ENCODE measurements around the gene LRMDA. TPM values are rescaled to one million over a fixed set of nuclear protein-coding genes. Genes with fewer than 3 reads are reported as not detected.

LRMDA gene
- total and polyA plus RNA-seq, 2 donors: 7.9 to 17.7 TPM

- peaks cover 5% of the 10 kb centered on the region for H3K4me1 ChIP-seq (ENCODE audit: insufficient read depth)
- no peaks in the 10 kb centered on the region for H3K36me3 ChIP-seq (ENCODE audit: insufficient read depth)
- H3K4me3 ChIP-seq (ENCODE audit: low read depth, low read length): no peak overlapping the region
- H3K27ac ChIP-seq (ENCODE audit: low read depth): no peak overlapping the region
- DNase-seq (ENCODE audit: extremely low spot score): no peak
Observed at GRCh38 chr10:75474106-75474505, 42.7 kb downstream of the LRMDA start.

GRCh38 chr10:75475460-75476182, 44.2 kb downstream of the LRMDA start:
- peak; percentile 59 for DNase-seq (ENCODE audit: extremely low spot score)
- WGBS: 82% methylated on average over 7 of the region's 7 CpGs
- no peak overlapping the region for H3K4me3 ChIP-seq (ENCODE audit: low read depth, low read length)
- H3K4me1 ChIP-seq (ENCODE audit: insufficient read depth): peaks cover 1% of the 10 kb centered on the region
- H3K27ac ChIP-seq (ENCODE audit: low read depth): no peak overlapping the region
- no peaks in the 10 kb centered on the region for H3K36me3 ChIP-seq (ENCODE audit: insufficient read depth)

- no peak overlapping the region for H3K27ac ChIP-seq (ENCODE audit: low read depth)
- DNase-seq (ENCODE audit: extremely low spot score): no peak
Observed at GRCh38 chr10:75476569-75476968, 45.1 kb downstream of the LRMDA start.

GRCh38 chr10:75476985-75477384, 45.6 kb downstream of the LRMDA start:
- no peak overlapping the region for H3K27ac ChIP-seq (ENCODE audit: low read depth)
- no peak overlapping the region for H3K4me3 ChIP-seq (ENCODE audit: low read depth, low read length)
- no peaks in the 10 kb centered on the region for H3K36me3 ChIP-seq (ENCODE audit: insufficient read depth)
- WGBS: over 99% methylated on average over 3 of the region's 3 CpGs
- no peak for DNase-seq (ENCODE audit: extremely low spot score)
- H3K4me1 ChIP-seq (ENCODE audit: insufficient read depth): peaks cover 1% of the 10 kb centered on the region

More at GRCh38 chr10:75476569-75476968, 45.1 kb downstream of the LRMDA start:
- H3K4me1 ChIP-seq (ENCODE audit: insufficient read depth): peaks cover 1% of the 10 kb centered on the region
- no peak overlapping the region for H3K4me3 ChIP-seq (ENCODE audit: low read depth, low read length)
- no peaks in the 10 kb centered on the region for H3K36me3 ChIP-seq (ENCODE audit: insufficient read depth)

GRCh38 chr10:75477680-75478079, 46.3 kb downstream of the LRMDA start:
- Histone ChIP-seq H3K4me3 (ENCODE audit: low read depth, low read length) (no peak overlapping the region), H3K4me1 (ENCODE audit: insufficient read depth) (peaks cover under 1% of the 10 kb centered on the region), H3K36me3 (ENCODE audit: insufficient read depth) (no peaks in the 10 kb centered on the region), H3K27ac (ENCODE audit: low read depth) (no peak overlapping the region)
- 91% methylated on average over 4 of the region's 4 CpGs for WGBS
- no peak for DNase-seq (ENCODE audit: extremely low spot score)

GRCh38 chr10:75480374-75480773, 49.0 kb downstream of the LRMDA start:
- no peak overlapping the region for H3K4me3 ChIP-seq (ENCODE audit: low read depth, low read length)
- no peak for DNase-seq (ENCODE audit: extremely low spot score)
- no peak overlapping the region for H3K27ac ChIP-seq (ENCODE audit: low read depth)
- WGBS: 97% methylated on average over 3 of the region's 3 CpGs
- H3K4me1 ChIP-seq (ENCODE audit: insufficient read depth): no peaks in the 10 kb centered on the region
- H3K36me3 ChIP-seq (ENCODE audit: insufficient read depth): no peaks in the 10 kb centered on the region

GRCh38 chr10:75483188-75483587, 51.8 kb downstream of the LRMDA start:
- 100% methylated on average over 1 of the region's 1 CpG for WGBS
- no peak for DNase-seq (ENCODE audit: extremely low spot score)
- no peak overlapping the region for H3K4me3 ChIP-seq (ENCODE audit: low read depth, low read length)
- H3K36me3 ChIP-seq (ENCODE audit: insufficient read depth): no peaks in the 10 kb centered on the region
- H3K27ac ChIP-seq (ENCODE audit: low read depth): no peak overlapping the region
- H3K4me1 ChIP-seq (ENCODE audit: insufficient read depth): no peaks in the 10 kb centered on the region

- no peak overlapping the region for H3K4me3 ChIP-seq (ENCODE audit: low read depth, low read length)
- no peak for DNase-seq (ENCODE audit: extremely low spot score)
- 96% methylated on average over 1 of the region's 1 CpG for WGBS
Observed at GRCh38 chr10:75484717-75485116, 53.3 kb downstream of the LRMDA start.

GRCh38 chr10:75486591-75486990, 55.2 kb downstream of the LRMDA start:
- Histone ChIP-seq H3K4me1 (ENCODE audit: insufficient read depth) (no peaks in the 10 kb centered on the region), H3K36me3 (ENCODE audit: insufficient read depth) (no peaks in the 10 kb centered on the region), H3K4me3 (ENCODE audit: low read depth, low read length) (no peak overlapping the region), H3K27ac (ENCODE audit: low read depth) (no peak overlapping the region)
- no peak for DNase-seq (ENCODE audit: extremely low spot score)
- WGBS: 89% methylated on average over 2 of the region's 2 CpGs

More at GRCh38 chr10:75484717-75485116, 53.3 kb downstream of the LRMDA start:
- H3K36me3 ChIP-seq (ENCODE audit: insufficient read depth): no peaks in the 10 kb centered on the region
- H3K27ac ChIP-seq (ENCODE audit: low read depth): no peak overlapping the region
- no peaks in the 10 kb centered on the region for H3K4me1 ChIP-seq (ENCODE audit: insufficient read depth)

GRCh38 chr10:75487087-75487754, 55.8 kb downstream of the LRMDA start:
- no peak overlapping the region for H3K27ac ChIP-seq (ENCODE audit: low read depth)
- DNase-seq (ENCODE audit: extremely low spot score): no peak
- peaks cover 3% of the 10 kb centered on the region for H3K4me1 ChIP-seq (ENCODE audit: insufficient read depth)
- H3K36me3 ChIP-seq (ENCODE audit: insufficient read depth): no peaks in the 10 kb centered on the region
- H3K4me3 ChIP-seq (ENCODE audit: low read depth, low read length): no peak overlapping the region
- 83% methylated on average over 4 of the region's 4 CpGs for WGBS

- Histone ChIP-seq H3K4me3 (ENCODE audit: low read depth, low read length) (no peak overlapping the region), H3K4me1 (ENCODE audit: insufficient read depth) (peaks cover 3% of the 10 kb centered on the region), H3K36me3 (ENCODE audit: insufficient read depth) (no peaks in the 10 kb centered on the region), H3K27ac (ENCODE audit: low read depth) (no peak overlapping the region)
- no peak for DNase-seq (ENCODE audit: extremely low spot score)
- WGBS: 63% methylated on average over 2 of the region's 2 CpGs
Observed at GRCh38 chr10:75487755-75488125, 56.3 kb downstream of the LRMDA start.

GRCh38 chr10:75492173-75492925, 60.9 kb downstream of the LRMDA start:
- WGBS: 60% methylated on average over 3 of the region's 3 CpGs
- Histone ChIP-seq H3K27ac (ENCODE audit: low read depth) (peak overlapping the region; percentile 5), H3K36me3 (ENCODE audit: insufficient read depth) (no peaks in the 10 kb centered on the region), H3K4me3 (ENCODE audit: low read depth, low read length) (no peak overlapping the region), H3K4me1 (ENCODE audit: insufficient read depth) (peaks cover 3% of the 10 kb centered on the region)
- DNase-seq (ENCODE audit: extremely low spot score): no peak

GRCh38 chr10:75493464-75493863, 62.0 kb downstream of the LRMDA start:
- WGBS: 96% methylated on average over 3 of the region's 3 CpGs
- no peak for DNase-seq (ENCODE audit: extremely low spot score)
- peaks cover 3% of the 10 kb centered on the region for H3K4me1 ChIP-seq (ENCODE audit: insufficient read depth)
- no peak overlapping the region for H3K27ac ChIP-seq (ENCODE audit: low read depth)
- no peaks in the 10 kb centered on the region for H3K36me3 ChIP-seq (ENCODE audit: insufficient read depth)
- H3K4me3 ChIP-seq (ENCODE audit: low read depth, low read length): no peak overlapping the region

Measured in urinary bladder (tissue), 4 donors.